GM21825 (cell line): ENCODE data around the gene DUSP9.
"Not testable (repeated sequence)": the region's sequence is repeated elsewhere in the genome, so short reads cannot be mapped to it uniquely, and the experiment has no call there.

ENCODE experiments used
- ATAC-seq: cut with Tn5 transposase; IDR thresholded peaks from one replicate; pipeline ENCODE4 v1.9.1; 2021; ENCODE audit warnings: mild to moderate bottlenecking, moderate library complexity; ENCODE audit not compliant: unreplicated experiment

Gene DUSP9, protein sequence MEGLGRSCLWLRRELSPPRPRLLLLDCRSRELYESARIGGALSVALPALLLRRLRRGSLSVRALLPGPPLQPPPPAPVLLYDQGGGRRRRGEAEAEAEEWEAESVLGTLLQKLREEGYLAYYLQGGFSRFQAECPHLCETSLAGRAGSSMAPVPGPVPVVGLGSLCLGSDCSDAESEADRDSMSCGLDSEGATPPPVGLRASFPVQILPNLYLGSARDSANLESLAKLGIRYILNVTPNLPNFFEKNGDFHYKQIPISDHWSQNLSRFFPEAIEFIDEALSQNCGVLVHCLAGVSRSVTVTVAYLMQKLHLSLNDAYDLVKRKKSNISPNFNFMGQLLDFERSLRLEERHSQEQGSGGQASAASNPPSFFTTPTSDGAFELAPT

GRCh38 chrX:153646620-153647373, at the start of gene DUSP9:
TSS of gene DUSP9 (plus strand) at chrX:153647203. CDS start at chrX:153647954, 751 bp downstream.
- ATAC-seq = no peak

- ATAC-seq = peak; percentile 54
These were observed 48.3 kb upstream of the DUSP9 start, which contains the start of gene CCNQ for GRCh38 chrX:153598541-153599191. TSS of gene CCNQ (minus strand) at chrX:153599139. CDS start at chrX:153599073, 66 bp downstream.

GRCh38 chrX:153599192-153600031, 47.6 kb upstream of the DUSP9 start:
- peak; percentile 80 for ATAC-seq

DNA sequence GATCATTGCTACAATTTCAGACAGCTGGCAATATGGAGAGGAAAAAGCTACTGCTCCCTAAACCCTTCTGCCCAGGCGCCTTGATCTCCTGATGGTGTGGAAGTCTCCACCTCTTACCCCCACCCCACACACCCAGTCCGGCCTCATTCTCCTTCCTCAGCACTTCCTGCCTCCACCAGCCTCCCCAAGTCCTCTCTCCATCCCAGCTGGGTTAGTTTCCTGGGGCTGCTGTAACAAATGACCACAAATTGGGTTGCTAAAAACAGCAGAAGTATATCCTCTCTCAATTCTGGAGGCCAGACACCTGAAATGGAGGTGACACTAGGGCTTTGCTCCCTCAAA, 47.0 kb upstream of the DUSP9 start:
- ATAC-seq = no peak

DNA sequence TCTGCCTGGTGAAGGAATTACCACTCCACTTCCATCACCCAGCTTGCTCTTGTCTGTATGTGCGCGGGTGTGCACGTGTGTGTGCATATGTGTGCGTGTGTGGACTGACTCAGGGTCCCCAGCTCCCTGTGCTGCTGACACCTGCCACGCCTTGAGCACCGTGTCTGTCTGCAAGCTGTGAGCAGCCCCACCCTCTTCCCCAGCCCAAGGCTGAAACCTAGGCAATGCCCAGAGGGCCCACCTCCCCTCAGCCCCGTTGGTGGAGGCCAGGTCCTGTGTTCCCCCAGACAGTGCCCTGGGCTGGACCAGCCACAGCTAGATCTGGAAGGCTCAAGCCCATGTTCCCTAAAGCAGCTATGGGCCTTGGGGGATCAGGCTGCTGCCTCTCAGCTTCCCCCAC, 46.1 kb upstream of the DUSP9 start:
- no peak for ATAC-seq

GRCh38 chrX:153601511-153602110, 45.4 kb upstream of the DUSP9 start:
- ATAC-seq = no peak

- no peak for ATAC-seq
These were observed 44.4 kb upstream of the DUSP9 start for GRCh38 chrX:153602601-153603000.

- no peak for ATAC-seq
These were observed 43.8 kb upstream of the DUSP9 start for GRCh38 chrX:153603131-153603656.

DNA sequence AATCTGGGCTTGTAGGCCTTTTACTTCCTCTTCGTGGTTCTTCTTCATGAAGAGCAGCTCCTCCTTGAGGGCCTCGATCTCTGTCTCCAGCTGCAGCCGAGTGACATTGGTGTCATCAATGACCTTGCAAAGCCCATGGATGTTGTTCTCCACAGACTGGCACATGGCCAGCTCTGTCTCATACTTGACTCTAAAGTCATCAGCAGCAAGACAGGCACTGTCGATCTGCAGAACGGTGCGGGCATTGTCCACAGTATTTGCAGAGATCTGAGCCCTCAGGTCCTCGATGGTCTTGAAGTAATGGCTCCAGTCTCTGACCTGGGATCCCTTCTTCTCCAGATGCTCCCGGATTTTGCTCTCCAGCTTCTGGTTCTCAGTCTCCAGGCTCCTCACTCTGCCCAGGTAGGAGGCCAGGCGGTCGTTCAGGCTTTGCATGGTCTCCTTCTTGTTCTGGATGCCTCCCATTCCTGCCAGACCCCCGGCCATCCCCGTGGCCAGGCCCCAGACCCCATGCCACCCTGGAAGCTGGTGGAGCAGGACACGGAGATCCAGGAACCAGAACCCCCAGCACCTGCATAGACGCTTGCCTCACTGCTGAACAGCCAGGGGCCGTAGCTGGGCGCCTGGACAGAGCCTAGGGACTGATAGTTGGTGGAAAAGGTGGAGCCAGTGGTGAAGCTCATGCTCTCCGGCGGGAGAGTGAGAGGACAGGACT, 42.2 kb upstream of the DUSP9 start:
- not testable (repeated sequence) for ATAC-seq

DNA sequence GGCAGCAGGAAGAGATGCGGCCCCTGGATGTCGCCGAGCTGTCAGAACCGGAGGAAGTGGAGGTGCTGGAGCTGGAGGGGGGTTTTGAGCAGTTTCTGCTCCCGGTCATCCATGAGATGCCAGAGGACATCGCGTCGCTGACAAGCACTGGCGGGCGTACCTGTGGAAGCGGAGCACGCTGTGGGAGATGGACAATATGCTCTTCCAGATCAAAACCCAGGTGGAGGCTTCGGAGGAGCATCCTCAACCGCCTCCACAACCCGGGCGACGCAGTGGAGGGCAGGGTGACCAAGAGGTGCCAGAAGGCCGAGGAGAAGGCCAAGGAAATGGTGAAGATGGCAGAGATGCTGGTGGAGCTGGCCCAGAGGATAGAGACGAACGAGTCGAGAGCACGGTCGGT, 40.5 kb upstream of the DUSP9 start:
- ATAC-seq = no peak

GRCh38 chrX:153608376-153608775, 38.6 kb upstream of the DUSP9 start:
- no peak for ATAC-seq

DNA sequence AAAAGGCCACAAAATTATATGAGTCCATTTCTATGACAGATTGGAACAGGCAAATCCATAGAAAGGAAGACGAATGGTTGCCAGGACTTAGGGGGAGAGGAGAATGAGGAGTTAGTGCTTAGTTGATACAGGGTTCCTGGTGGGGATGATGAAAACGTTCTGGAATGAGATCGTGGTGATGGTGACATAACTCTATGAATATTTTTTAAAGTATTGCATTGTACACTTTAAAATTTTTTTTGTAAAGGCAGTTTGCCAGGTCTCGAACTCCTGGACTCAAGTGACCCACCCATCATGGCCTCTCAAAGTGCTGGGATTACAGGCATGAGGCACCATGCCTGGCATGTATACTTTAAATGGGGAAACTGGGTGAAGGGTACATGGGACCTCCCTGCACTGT, 38.2 kb upstream of the DUSP9 start:
- ATAC-seq = no peak

- ATAC-seq = peak; percentile 70
These were observed 36.8 kb upstream of the DUSP9 start for GRCh38 chrX:153609917-153610835.

DNA sequence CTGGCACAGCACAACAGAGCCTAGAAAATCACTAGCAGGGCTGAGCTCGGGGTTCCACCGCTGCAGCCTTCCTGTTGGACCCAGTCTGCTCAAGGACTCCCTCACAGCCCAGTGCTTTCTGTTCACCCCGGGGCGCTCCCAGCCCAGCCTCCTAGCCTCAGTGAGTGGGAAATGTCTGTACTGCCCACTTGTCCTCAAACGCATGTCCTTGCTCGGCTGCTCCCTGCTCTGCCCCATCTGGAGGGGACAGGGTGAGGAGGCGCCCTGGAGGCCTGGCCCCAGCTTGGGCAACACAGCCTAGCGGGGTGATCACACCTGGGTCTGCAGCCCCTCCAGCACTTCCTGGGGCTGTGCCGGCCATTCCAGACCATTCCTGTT, 36.2 kb upstream of the DUSP9 start:
- ATAC-seq = no peak

DNA sequence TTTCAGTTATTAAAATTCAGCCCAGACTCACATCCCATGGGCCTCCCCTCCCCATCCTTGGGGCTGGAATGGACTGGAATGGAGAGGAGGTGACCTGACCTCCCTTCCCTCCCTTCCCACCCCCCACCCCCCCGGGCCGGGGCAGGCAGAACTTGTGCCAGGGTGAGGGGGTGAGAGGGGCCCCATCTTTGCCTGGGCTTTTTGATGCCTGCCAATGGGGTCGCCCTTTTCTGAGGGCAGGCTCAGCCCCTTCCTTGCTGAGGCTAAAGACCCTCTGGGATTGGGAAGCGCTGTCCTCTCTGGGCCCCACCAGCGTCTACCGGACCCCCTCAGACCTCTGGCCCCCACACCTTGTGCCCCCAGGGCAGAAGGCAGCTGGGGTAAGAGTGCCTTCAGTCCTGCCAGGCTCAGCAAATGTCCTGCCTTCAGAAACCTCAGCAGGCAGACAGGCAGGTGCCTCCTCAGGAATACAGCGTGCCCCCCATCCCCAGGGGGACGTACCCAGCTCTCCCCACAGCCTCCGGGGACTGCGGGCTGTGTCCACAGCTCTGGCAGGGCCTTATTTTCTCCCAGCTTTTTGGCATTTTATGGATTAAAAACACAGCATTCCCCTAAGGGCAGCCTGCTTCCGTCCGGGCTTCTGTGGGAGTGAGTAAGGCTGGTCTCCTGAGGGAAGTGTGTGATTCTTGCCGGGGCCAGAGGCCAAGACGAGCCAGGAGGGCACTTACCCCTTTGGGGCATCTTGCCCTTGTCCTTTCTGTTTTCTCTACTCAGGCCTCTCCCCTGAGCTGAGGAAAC, 35.5 kb upstream of the DUSP9 start:
- ATAC-seq = no peak

DNA sequence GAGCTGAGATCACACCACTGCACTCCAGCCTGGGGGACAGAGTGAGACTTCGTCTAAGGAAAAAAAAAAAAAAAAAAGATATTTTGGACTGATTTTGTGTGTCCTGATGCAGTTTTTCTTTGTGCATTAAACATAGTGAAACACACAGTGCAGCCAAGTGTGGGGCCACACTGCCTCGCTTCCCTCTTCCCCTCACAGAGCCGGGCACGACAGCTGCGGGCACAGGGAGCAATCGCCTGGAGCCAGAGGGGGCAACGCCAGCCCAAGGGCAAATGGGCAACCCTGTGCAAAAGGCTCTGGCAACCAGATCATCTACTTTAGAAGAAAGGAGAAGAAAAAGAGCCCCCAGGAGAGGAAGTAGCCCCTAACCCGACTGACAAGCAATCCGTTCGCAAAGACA, 34.6 kb upstream of the DUSP9 start:
- no peak for ATAC-seq

GRCh38 chrX:153614818-153615217, 32.2 kb upstream of the DUSP9 start:
- ATAC-seq = no peak

DNA sequence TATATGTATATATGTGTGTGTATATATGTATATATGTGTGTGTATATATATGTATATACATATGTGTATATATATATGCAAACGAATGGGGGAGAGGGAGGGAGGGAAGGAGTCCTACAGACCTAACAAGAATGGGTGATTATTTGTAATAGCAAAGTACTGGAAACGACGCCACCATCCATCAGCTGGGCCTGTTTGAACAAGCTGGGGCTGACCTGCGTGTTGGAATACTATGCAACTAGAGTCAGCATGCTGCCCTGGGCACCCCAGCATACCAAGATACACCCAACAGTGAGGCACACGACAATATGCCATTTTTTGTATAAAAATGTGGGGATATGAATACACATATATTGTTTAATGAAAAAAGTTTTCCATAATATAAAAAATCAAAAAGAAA, 26.4 kb upstream of the DUSP9 start:
- no peak for ATAC-seq
